Astrocyte (in vitro differentiated cells and primary cell): ENCODE data around the gene RDH16.

Source experiments
- EZH2 ChIP-seq: IDR thresholded peaks from 2 replicates; pipeline ENCODE4 v1.6.1; 2012; ENCODE audit warnings: mild to moderate bottlenecking, low read length, inconsistent platforms; ENCODE audit not compliant: insufficient read depth
- TF ChIP-seq, protein P1 (sequence below): IDR thresholded peaks from 2 replicates; pipeline ENCODE4 v1.5.1; 2011; ENCODE audit warnings: low read depth, mild to moderate bottlenecking, inconsistent platforms, low read length, moderate library complexity; ENCODE audit not compliant: insufficient read depth

GRCh38 chr12:56943878-56944277 lies 13.5 kb downstream of the RDH16 start:
- TF ChIP-seq, protein P1, sequence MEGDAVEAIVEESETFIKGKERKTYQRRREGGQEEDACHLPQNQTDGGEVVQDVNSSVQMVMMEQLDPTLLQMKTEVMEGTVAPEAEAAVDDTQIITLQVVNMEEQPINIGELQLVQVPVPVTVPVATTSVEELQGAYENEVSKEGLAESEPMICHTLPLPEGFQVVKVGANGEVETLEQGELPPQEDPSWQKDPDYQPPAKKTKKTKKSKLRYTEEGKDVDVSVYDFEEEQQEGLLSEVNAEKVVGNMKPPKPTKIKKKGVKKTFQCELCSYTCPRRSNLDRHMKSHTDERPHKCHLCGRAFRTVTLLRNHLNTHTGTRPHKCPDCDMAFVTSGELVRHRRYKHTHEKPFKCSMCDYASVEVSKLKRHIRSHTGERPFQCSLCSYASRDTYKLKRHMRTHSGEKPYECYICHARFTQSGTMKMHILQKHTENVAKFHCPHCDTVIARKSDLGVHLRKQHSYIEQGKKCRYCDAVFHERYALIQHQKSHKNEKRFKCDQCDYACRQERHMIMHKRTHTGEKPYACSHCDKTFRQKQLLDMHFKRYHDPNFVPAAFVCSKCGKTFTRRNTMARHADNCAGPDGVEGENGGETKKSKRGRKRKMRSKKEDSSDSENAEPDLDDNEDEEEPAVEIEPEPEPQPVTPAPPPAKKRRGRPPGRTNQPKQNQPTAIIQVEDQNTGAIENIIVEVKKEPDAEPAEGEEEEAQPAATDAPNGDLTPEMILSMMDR = no peak
- TF ChIP-seq EZH2 = no peak
